Measurements from ENCODE around the gene CNTRL. TPM values are rescaled to one million over a fixed set of nuclear protein-coding genes. Genes with fewer than 3 reads are reported as not detected.

The CNTRL gene
- total RNA-seq, 2 experiments from 2014 or later = 80.8 to 84.3 TPM

GRCh38 chr9:121192959-121193640 is 118.3 kb downstream of the CNTRL start:
- POLR2A ChIA-PET = no interaction called here
- H3K4me3 Mint-ChIP-seq = no peak overlapping the region
- H3K27ac Mint-ChIP-seq = no peak overlapping the region
- DNase-seq (no peak), ATAC-seq (peak; percentile 45)
- H3K27me3 Mint-ChIP-seq (ENCODE audit: low read depth) = no peaks in the 10 kb centered on the region
- H3K9me3 Mint-ChIP-seq (ENCODE audit: insufficient read depth) = no peaks in the 10 kb centered on the region
- CTCF ChIA-PET = interaction anchor here (1.2 to 1.3 kb wide), 2 partner anchors 9 to 20 kb away, joined by 3 to 4 read pairs; no protein-coding TSS in a partner anchor
- peaks cover 22% of the 10 kb centered on the region for H3K36me3 Mint-ChIP-seq (ENCODE audit: low read depth)
- peaks cover 62% of the 10 kb centered on the region for H3K4me1 Mint-ChIP-seq (ENCODE audit: low read depth)

- CTCF ChIA-PET = interaction anchor here (0.9 kb wide), 1 partner anchor 13 kb away, joined by 3 read pairs; no protein-coding TSS in a partner anchor
- no peak for ATAC-seq
Observed at GRCh38 chr9:121194730-121195129, 120.0 kb downstream of the CNTRL start.

GRCh38 chr9:121196389-121196788 is 121.6 kb downstream of the CNTRL start:
- peaks cover 71% of the 10 kb centered on the region for H3K4me1 Mint-ChIP-seq (ENCODE audit: low read depth)
- H3K36me3 Mint-ChIP-seq (ENCODE audit: low read depth) = peaks cover 23% of the 10 kb centered on the region
- DNase-seq (no peak), ATAC-seq (no peak)
- no peaks in the 10 kb centered on the region for H3K9me3 Mint-ChIP-seq (ENCODE audit: insufficient read depth)
- H3K4me3 Mint-ChIP-seq = no peak overlapping the region
- H3K27ac Mint-ChIP-seq = no peak overlapping the region
- H3K27me3 Mint-ChIP-seq (ENCODE audit: low read depth) = no peaks in the 10 kb centered on the region
- CTCF ChIA-PET = interaction anchor here (0.9 to 3.8 kb wide), 2 partner anchors 10 to 16 kb away, joined by 3 to 19 read pairs; no protein-coding TSS in a partner anchor
- POLR2A ChIA-PET = interaction anchor here (0.6 kb wide), 1 partner anchor 63 kb away, joined by 3 read pairs; no protein-coding TSS in a partner anchor

More at GRCh38 chr9:121194730-121195129, 120.0 kb downstream of the CNTRL start:
- DNase-seq = no peak
- POLR2A ChIA-PET = no interaction called here
- Mint-ChIP-seq H3K36me3 (ENCODE audit: low read depth) (peaks cover 21% of the 10 kb centered on the region), H3K4me3 (no peak overlapping the region), H3K27me3 (ENCODE audit: low read depth) (no peaks in the 10 kb centered on the region), H3K4me1 (ENCODE audit: low read depth) (peaks cover 76% of the 10 kb centered on the region), H3K27ac (no peak overlapping the region), H3K9me3 (ENCODE audit: insufficient read depth) (no peaks in the 10 kb centered on the region)

- H3K27ac Mint-ChIP-seq = no peak overlapping the region
- H3K36me3 Mint-ChIP-seq (ENCODE audit: low read depth) = peaks cover 25% of the 10 kb centered on the region
- ChIA-PET CTCF (interaction anchor here (0.9 to 3.8 kb wide), 2 partner anchors 11 to 15 kb away, joined by 3 to 19 read pairs; no protein-coding TSS in a partner anchor), POLR2A (interaction anchor here (0.6 kb wide), 1 partner anchor 63 kb away, joined by 3 read pairs; no protein-coding TSS in a partner anchor)
- H3K4me1 Mint-ChIP-seq (ENCODE audit: low read depth) = peaks cover 69% of the 10 kb centered on the region
- H3K9me3 Mint-ChIP-seq (ENCODE audit: insufficient read depth) = no peaks in the 10 kb centered on the region
- ATAC-seq (no peak), DNase-seq (no peak)
- no peaks in the 10 kb centered on the region for H3K27me3 Mint-ChIP-seq (ENCODE audit: low read depth)
- H3K4me3 Mint-ChIP-seq = no peak overlapping the region
Observed at GRCh38 chr9:121197132-121197531, 122.4 kb downstream of the CNTRL start.

- no peaks in the 10 kb centered on the region for H3K27me3 Mint-ChIP-seq (ENCODE audit: low read depth)
- no peaks in the 10 kb centered on the region for H3K9me3 Mint-ChIP-seq (ENCODE audit: insufficient read depth)
- H3K27ac Mint-ChIP-seq = no peak overlapping the region
- peaks cover 69% of the 10 kb centered on the region for H3K4me1 Mint-ChIP-seq (ENCODE audit: low read depth)
- POLR2A ChIA-PET = interaction anchor here (0.7 kb wide), 1 partner anchor 180 kb away, joined by 4 read pairs; no protein-coding TSS in a partner anchor
- no peak for DNase-seq
- ATAC-seq = no peak
- H3K36me3 Mint-ChIP-seq (ENCODE audit: low read depth) = peaks cover 24% of the 10 kb centered on the region
- H3K4me3 Mint-ChIP-seq = peak overlapping the region; percentile 96
- CTCF ChIA-PET = interaction anchor here (1.0 to 3.8 kb wide), 3 partner anchors 13 to 29 kb away, joined by 4 to 19 read pairs (median 8); no protein-coding TSS in a partner anchor
Observed at GRCh38 chr9:121198512-121199042, 123.8 kb downstream of the CNTRL start.

GRCh38 chr9:121199921-121200320 is 125.2 kb downstream of the CNTRL start:
- ChIA-PET CTCF (interaction anchor here (0.8 to 3.8 kb wide), 7 partner anchors 12 to 307 kb away, joined by 3 to 19 read pairs (median 4); no protein-coding TSS in a partner anchor), POLR2A (interaction anchor here (3.2 kb wide), 1 partner anchor 10 kb away, joined by 14 read pairs; no protein-coding TSS in a partner anchor)
- H3K27ac Mint-ChIP-seq = peak overlapping the region; percentile 88
- no peaks in the 10 kb centered on the region for H3K27me3 Mint-ChIP-seq (ENCODE audit: low read depth)
- ATAC-seq (no peak), DNase-seq (no peak)
- peak overlapping the region; percentile 96 for H3K4me3 Mint-ChIP-seq
- peaks cover 66% of the 10 kb centered on the region for H3K4me1 Mint-ChIP-seq (ENCODE audit: low read depth)
- H3K36me3 Mint-ChIP-seq (ENCODE audit: low read depth) = peaks cover 24% of the 10 kb centered on the region
- no peaks in the 10 kb centered on the region for H3K9me3 Mint-ChIP-seq (ENCODE audit: insufficient read depth)

GRCh38 chr9:121200356-121200755 is 125.6 kb downstream of the CNTRL start:
- DNase-seq (no peak), ATAC-seq (no peak)
- Mint-ChIP-seq H3K4me1 (ENCODE audit: low read depth) (peaks cover 62% of the 10 kb centered on the region), H3K27me3 (ENCODE audit: low read depth) (no peaks in the 10 kb centered on the region), H3K4me3 (peak overlapping the region; percentile 96), H3K9me3 (ENCODE audit: insufficient read depth) (no peaks in the 10 kb centered on the region), H3K36me3 (ENCODE audit: low read depth) (peaks cover 24% of the 10 kb centered on the region), H3K27ac (peak overlapping the region; percentile 88)
- ChIA-PET POLR2A (interaction anchor here (0.6 to 3.2 kb wide), 2 partner anchors 11 to 15 kb away, joined by 4 to 14 read pairs; no protein-coding TSS in a partner anchor), CTCF (interaction anchor here (0.8 to 3.3 kb wide), 3 partner anchors 13 to 119 kb away, joined by 4 to 15 read pairs (median 4); no protein-coding TSS in a partner anchor)

- ATAC-seq (peak; percentile 42), DNase-seq (peak; percentile 42)
- peaks cover 53% of the 10 kb centered on the region for H3K4me1 Mint-ChIP-seq (ENCODE audit: low read depth)
- H3K36me3 Mint-ChIP-seq (ENCODE audit: low read depth) = peaks cover 24% of the 10 kb centered on the region
- ChIA-PET POLR2A (interaction anchor here (0.6 to 3.2 kb wide), 5 partner anchors 11 to 33 kb away, joined by 4 to 14 read pairs (median 6); no protein-coding TSS in a partner anchor), CTCF (interaction anchor here (1.0 to 3.3 kb wide), 7 partner anchors 12 to 193 kb away, joined by 3 to 15 read pairs (median 4); no protein-coding TSS in a partner anchor)
- no peaks in the 10 kb centered on the region for H3K27me3 Mint-ChIP-seq (ENCODE audit: low read depth)
- H3K4me3 Mint-ChIP-seq = peak overlapping the region; percentile 96
- H3K9me3 Mint-ChIP-seq (ENCODE audit: insufficient read depth) = no peaks in the 10 kb centered on the region
- peak overlapping the region; percentile 95 for H3K27ac Mint-ChIP-seq
Observed at GRCh38 chr9:121201045-121201737, 126.4 kb downstream of the CNTRL start.

GRCh38 chr9:121201738-121202533 is 127.2 kb downstream of the CNTRL start, which contains the start of gene RAB14:
Gene RAB14, minus strand, starts transcription at chr9:121201869. Its CDS starts 8,457 bp downstream, at chr9:121193412.
- H3K36me3 Mint-ChIP-seq (ENCODE audit: low read depth) = peaks cover 25% of the 10 kb centered on the region
- H3K9me3 Mint-ChIP-seq (ENCODE audit: insufficient read depth) = no peaks in the 10 kb centered on the region
- POLR2A ChIA-PET = interaction anchor here (1.1 to 3.2 kb wide), 5 partner anchors 11 to 33 kb away, joined by 4 to 14 read pairs (median 6); no protein-coding TSS in a partner anchor
- peak within 1 kb of the TSS; percentile 95 for H3K27ac Mint-ChIP-seq
- H3K27me3 Mint-ChIP-seq (ENCODE audit: low read depth) = no peaks in the 10 kb centered on the region
- H3K4me3 Mint-ChIP-seq = peak within 1 kb of the TSS; percentile 96
- peak; percentile 100 for DNase-seq
- ATAC-seq = peak; percentile 89
- H3K4me1 Mint-ChIP-seq (ENCODE audit: low read depth) = peaks cover 55% of the 10 kb centered on the region
- CTCF ChIA-PET = interaction anchor here (1.0 to 3.3 kb wide), 7 partner anchors 12 to 192 kb away, joined by 3 to 15 read pairs (median 4); no protein-coding TSS in a partner anchor

GRCh38 chr9:121204121-121204520 is 129.4 kb downstream of the CNTRL start:
- peaks cover 52% of the 10 kb centered on the region for H3K4me1 Mint-ChIP-seq (ENCODE audit: low read depth)
- ATAC-seq (no peak), DNase-seq (no peak)
- H3K27ac Mint-ChIP-seq = no peak overlapping the region
- POLR2A ChIA-PET = no interaction called here
- peaks cover 25% of the 10 kb centered on the region for H3K36me3 Mint-ChIP-seq (ENCODE audit: low read depth)
- H3K9me3 Mint-ChIP-seq (ENCODE audit: insufficient read depth) = no peaks in the 10 kb centered on the region
- no peak overlapping the region for H3K4me3 Mint-ChIP-seq
- H3K27me3 Mint-ChIP-seq (ENCODE audit: low read depth) = no peaks in the 10 kb centered on the region
- CTCF ChIA-PET = interaction anchor here (1.0 to 2.5 kb wide), 2 partner anchors 10 to 150 kb away, joined by 3 to 24 read pairs; no protein-coding TSS in a partner anchor
